Thyroid gland (tissue), 4 donors: ENCODE data around the gene WNT9A.

Experiments used
- POLR2A ChIP-seq, 2 donors: fragments of 450-650 bp; IDR thresholded peaks; one replicate each; pipeline ENCODE4 v1.6.1; 2017; ENCODE audit warnings: antibody characterized with exemption in 2 of 2, mild to moderate bottlenecking in 2 of 2, moderate library complexity in 1 of 2
- TF ChIP-seq, protein P1 (sequence below), 6 experiments: fragments of 200-600 bp in 3 of 6; fragments of 450-650 bp in 3 of 6; sonication (generic) in 3 of 6; IDR thresholded peaks; one replicate each; pipeline ENCODE4 v1.5.1; 2016 to 2019; ENCODE audit warnings: antibody characterized with exemption in 6 of 6, mild to moderate bottlenecking in 2 of 6, inconsistent platforms in 1 of 6, moderate library complexity in 1 of 6

DNA sequence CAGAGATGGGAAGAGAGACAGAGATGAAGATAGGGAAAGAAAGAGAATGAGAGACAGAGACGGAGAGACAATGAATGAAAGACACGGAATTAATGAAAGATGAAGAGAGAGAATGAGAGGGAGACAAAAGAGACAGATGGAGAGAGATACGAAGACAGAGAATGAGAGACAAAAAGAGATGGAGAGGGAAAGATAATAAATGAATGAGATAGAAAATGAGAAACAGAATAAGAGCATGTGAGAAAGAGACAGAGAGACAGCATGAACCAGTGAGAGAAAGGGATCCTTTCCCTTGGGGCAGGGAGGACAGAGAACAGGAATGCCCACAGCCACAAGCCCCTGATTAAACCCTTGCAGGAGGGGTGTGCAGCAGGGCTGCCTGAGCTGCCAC lies 5.3 kb upstream of the WNT9A start:
- no peak for TF ChIP-seq POLR2A (IDR thresholded peaks at IDR 0.05)
- TF ChIP-seq, protein P1, sequence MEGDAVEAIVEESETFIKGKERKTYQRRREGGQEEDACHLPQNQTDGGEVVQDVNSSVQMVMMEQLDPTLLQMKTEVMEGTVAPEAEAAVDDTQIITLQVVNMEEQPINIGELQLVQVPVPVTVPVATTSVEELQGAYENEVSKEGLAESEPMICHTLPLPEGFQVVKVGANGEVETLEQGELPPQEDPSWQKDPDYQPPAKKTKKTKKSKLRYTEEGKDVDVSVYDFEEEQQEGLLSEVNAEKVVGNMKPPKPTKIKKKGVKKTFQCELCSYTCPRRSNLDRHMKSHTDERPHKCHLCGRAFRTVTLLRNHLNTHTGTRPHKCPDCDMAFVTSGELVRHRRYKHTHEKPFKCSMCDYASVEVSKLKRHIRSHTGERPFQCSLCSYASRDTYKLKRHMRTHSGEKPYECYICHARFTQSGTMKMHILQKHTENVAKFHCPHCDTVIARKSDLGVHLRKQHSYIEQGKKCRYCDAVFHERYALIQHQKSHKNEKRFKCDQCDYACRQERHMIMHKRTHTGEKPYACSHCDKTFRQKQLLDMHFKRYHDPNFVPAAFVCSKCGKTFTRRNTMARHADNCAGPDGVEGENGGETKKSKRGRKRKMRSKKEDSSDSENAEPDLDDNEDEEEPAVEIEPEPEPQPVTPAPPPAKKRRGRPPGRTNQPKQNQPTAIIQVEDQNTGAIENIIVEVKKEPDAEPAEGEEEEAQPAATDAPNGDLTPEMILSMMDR (IDR thresholded peaks at IDR 0.05), result no peak
